Measurements from ENCODE around the gene CPEB3.

DNA sequence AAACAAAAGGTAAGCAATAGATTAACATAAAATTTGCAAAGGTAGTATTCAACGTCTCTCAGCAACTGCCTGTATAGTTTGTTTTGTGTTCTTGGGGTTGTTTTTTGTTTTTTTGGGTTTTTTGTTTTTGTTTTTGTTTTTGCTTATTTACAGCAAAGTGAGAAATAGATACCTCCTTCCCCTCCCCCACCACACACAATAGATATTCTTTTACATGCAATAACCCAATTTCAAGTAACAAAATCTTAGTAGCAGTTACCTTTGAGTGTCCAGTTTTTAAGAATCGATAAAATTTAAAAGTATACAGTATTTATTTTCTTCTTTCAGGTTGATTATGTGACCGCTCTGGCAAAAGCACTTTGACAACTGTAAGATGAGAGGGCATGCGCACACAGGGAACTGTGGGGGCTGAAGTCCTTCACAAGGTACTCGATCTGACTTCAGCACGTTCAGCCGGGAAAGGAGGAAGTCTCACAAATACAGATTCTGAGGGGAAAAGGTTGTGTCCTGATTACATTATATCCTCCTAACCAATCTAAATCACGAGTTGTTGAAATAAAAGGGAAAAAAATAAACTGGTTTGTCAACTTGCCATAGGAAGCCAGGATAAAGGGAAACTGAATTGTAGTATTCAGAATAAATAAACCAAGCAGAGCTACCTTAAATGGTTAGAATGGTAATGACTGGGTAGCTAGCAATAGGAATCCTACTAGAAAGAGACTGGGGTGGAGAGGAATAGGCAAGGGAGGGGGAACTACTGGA, 47.8 kb downstream of the CPEB3 start:
- no peak for TF ChIP-seq MEF2D (tag; conservative IDR thresholded peaks at IDR 0.05; ENCODE audit: low read depth)
- TF ChIP-seq ZNF695 (CRISPR knock-in tag; IDR thresholded peaks at IDR 0.05), result no peak
- no peak for TF ChIP-seq ZNF512 (tag; IDR thresholded peaks at IDR 0.05)
- no peak for TF ChIP-seq TAF7 (tag; IDR thresholded peaks at IDR 0.05)
- no peak for TF ChIP-seq KLF10 (CRISPR knock-in tag; IDR thresholded peaks at IDR 0.05)
- TF ChIP-seq NR3C1 (CRISPR knock-in tag; IDR thresholded peaks at IDR 0.05), result no peak
- TF ChIP-seq CREM (IDR thresholded peaks at IDR 0.05; ENCODE audit: low read depth), result no peak
- TF ChIP-seq, protein P1, sequence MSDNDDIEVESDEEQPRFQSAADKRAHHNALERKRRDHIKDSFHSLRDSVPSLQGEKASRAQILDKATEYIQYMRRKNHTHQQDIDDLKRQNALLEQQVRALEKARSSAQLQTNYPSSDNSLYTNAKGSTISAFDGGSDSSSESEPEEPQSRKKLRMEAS (CRISPR knock-in tag; IDR thresholded peaks at IDR 0.05), result no peak

Data from K562 (cell line).